H1 (cell line): ENCODE data around the gene MBNL3. TPM values are rescaled to one million over a fixed set of nuclear protein-coding genes. Genes with fewer than 3 reads are reported as not detected.

Experiments used
- CTCF ChIA-PET: fragments of 300-600 bp; sonication (Branson Sonifier 250); formaldehyde crosslinking; loops from one replicate; lab custom pipeline; 2021; ENCODE audit not compliant: partially characterized antibody; lab: Charles Lee
- POLR2A ChIA-PET: fragments of 300-600 bp; sonication (Branson Sonifier 250); formaldehyde crosslinking; loops from one replicate; lab custom pipeline; 2021; ENCODE audit warnings: inconsistent platforms; ENCODE audit not compliant: partially characterized antibody; lab: Charles Lee
- DNase-seq, 2 experiments: peaks; one replicate each; pipeline versions ENCODE4 v3.0.0 to v3.0.0-alpha.2; 2010 to 2022; ENCODE audit warnings: low spot score in 2 of 2, low read depth in 1 of 2, mixed read lengths in 1 of 2
- FAIRE-seq: peaks from 2 replicates; lab custom pipeline; 2011; peaks lifted over from hg19 to GRCh38; lab: Jason Lieb, UNC
- H2AFZ ChIP-seq: 2 replicates; pipeline ENCODE4 v1.8.1; 2012; ENCODE audit warnings: low read length, inconsistent platforms
- H2AK5ac ChIP-seq: 2 replicates; pipeline ENCODE4 v1.6.1; 2013; ENCODE audit warnings: low read depth, low read length
- H2BK120ac ChIP-seq: replicated peaks from 2 replicates; pipeline ENCODE3; 2013; ENCODE audit warnings: low read depth, low read length, inconsistent platforms
- H2BK12ac ChIP-seq: 2 replicates; pipeline ENCODE4 v1.6.1; 2013; ENCODE audit warnings: low read depth, low read length
- H2BK15ac ChIP-seq: 2 replicates; pipeline ENCODE4 v1.6.1; 2013; ENCODE audit warnings: low read length
- H2BK20ac ChIP-seq: 2 replicates; pipeline ENCODE4 v1.6.1; 2013; ENCODE audit warnings: low read length
- H2BK5ac ChIP-seq: 2 replicates; pipeline ENCODE4 v1.6.1; 2013; ENCODE audit warnings: low read depth, low read length
- H3K14ac ChIP-seq: 2 replicates; pipeline ENCODE4 v1.6.1; 2013; ENCODE audit warnings: inconsistent platforms; ENCODE audit not compliant: insufficient read length
- H3K18ac ChIP-seq: 2 replicates; pipeline ENCODE4 v1.6.1; 2013; ENCODE audit warnings: low read length; ENCODE audit errors: extremely low read depth
- H3K23ac ChIP-seq: 2 replicates; pipeline ENCODE4 v1.6.1; 2013; ENCODE audit warnings: inconsistent platforms; ENCODE audit not compliant: insufficient read length
- H3K23me2 ChIP-seq: 2 replicates; pipeline ENCODE4 v1.6.1; 2013; ENCODE audit warnings: low read depth, low read length
- H3K27ac ChIP-seq: 2 replicates; pipeline ENCODE4 v1.6.1; 2011; ENCODE audit warnings: low read depth, low read length, inconsistent platforms
- H3K27me3 ChIP-seq, 4 experiments: replicated peaks in 1 of 4; 1 replicate in 1 of 4; 2 replicates in 3 of 4; pipeline versions ENCODE4 v1.6.1 to v1.8.1; 2011 to 2013; ENCODE audit warnings: low read length in 3 of 4, mild to moderate bottlenecking in 3 of 4, inconsistent platforms in 2 of 4, mixed read lengths in 2 of 4, moderate library complexity in 1 of 4; ENCODE audit not compliant: control insufficient read depth in 3 of 4, insufficient read depth in 3 of 4; ENCODE audit errors: extremely low read depth in 1 of 4
- H3K36me3 ChIP-seq, 4 experiments: 2 replicates each; pipeline versions ENCODE4 v1.6.1 to v1.8.1; 2011 to 2013; ENCODE audit warnings: mild to moderate bottlenecking in 4 of 4, low read length in 3 of 4, moderate library complexity in 2 of 4, control low read depth in 1 of 4, inconsistent platforms in 1 of 4; ENCODE audit not compliant: insufficient read depth in 4 of 4, control insufficient read depth in 2 of 4
- H3K4ac ChIP-seq: replicated peaks from 2 replicates; pipeline ENCODE3; 2013; ENCODE audit warnings: low read length, low read depth, mixed read lengths, inconsistent platforms; ENCODE audit not compliant: insufficient read length
- H3K4me1 ChIP-seq, 4 experiments: replicated peaks in 1 of 4; 1 replicate in 1 of 4; 2 replicates in 3 of 4; pipeline versions ENCODE4 v1.6.1 to v1.8.1; 2011 to 2013; ENCODE audit warnings: low read length in 3 of 4, inconsistent platforms in 2 of 4, mixed read lengths in 1 of 4; ENCODE audit not compliant: insufficient read depth in 4 of 4, control insufficient read depth in 3 of 4
- H3K4me2 ChIP-seq, 2 experiments: 2 replicates each; pipeline versions ENCODE4 v1.6.1 to v1.8.1; 2011 to 2013; ENCODE audit warnings: low read depth in 2 of 2, low read length in 2 of 2, control low read depth in 1 of 2, inconsistent platforms in 1 of 2, mild to moderate bottlenecking in 1 of 2; ENCODE audit not compliant: insufficient read depth in 1 of 2
- H3K4me3 ChIP-seq, 4 experiments: fragments of 200-600, 300-600 bp in 1 of 4; sonication (generic), shearing (Covaris generic), sonication (Bioruptor Twin) in 1 of 4; 2 replicates each; pipeline versions ENCODE4 v1.5.1 to v1.8.1; 2011 to 2016; ENCODE audit warnings: low read length in 4 of 4, low read depth in 3 of 4, control low read depth in 2 of 4, inconsistent platforms in 2 of 4, mild to moderate bottlenecking in 2 of 4, mixed read lengths in 1 of 4, moderate library complexity in 1 of 4; ENCODE audit not compliant: insufficient read depth in 2 of 4; ENCODE audit errors: extremely low read depth in 1 of 4
- H3K56ac ChIP-seq: replicated peaks from 2 replicates; pipeline ENCODE3; 2013; ENCODE audit warnings: low read depth, mild to moderate bottlenecking, mixed read lengths, low read length, inconsistent platforms; ENCODE audit not compliant: insufficient read length
- H3K79me1 ChIP-seq: 2 replicates; pipeline ENCODE4 v1.6.1; 2013; ENCODE audit warnings: low read depth, low read length, control low read depth
- H3K79me2 ChIP-seq, 2 experiments: 2 replicates each; pipeline versions ENCODE4 v1.6.1 to v1.8.1; 2012 to 2013; ENCODE audit warnings: low read length in 2 of 2, mild to moderate bottlenecking in 2 of 2, inconsistent platforms in 1 of 2; ENCODE audit not compliant: insufficient read depth in 2 of 2, control insufficient read depth in 1 of 2
- H3K9ac ChIP-seq, 4 experiments: replicated peaks in 1 of 4; 1 replicate in 1 of 4; 2 replicates in 3 of 4; pipeline versions ENCODE4 v1.6.1 to v1.8.1; 2011 to 2013; ENCODE audit warnings: low read depth in 3 of 4, low read length in 3 of 4, control low read depth in 2 of 4, mild to moderate bottlenecking in 2 of 4, moderate library complexity in 2 of 4, inconsistent platforms in 1 of 4; ENCODE audit errors: extremely low read depth in 1 of 4
- H3K9me3 ChIP-seq, 2 experiments: 2 replicates each; pipeline versions ENCODE4 v1.6.1 to v1.8.1; 2012 to 2013; ENCODE audit warnings: mild to moderate bottlenecking in 2 of 2, moderate library complexity in 2 of 2, control low read depth in 1 of 2, inconsistent platforms in 1 of 2, low read depth in 1 of 2, low read length in 1 of 2, mixed read lengths in 1 of 2; ENCODE audit not compliant: insufficient read depth in 2 of 2
- H4K20me1 ChIP-seq, 2 experiments: replicated peaks in 1 of 2; 2 replicates each; pipeline versions ENCODE3 to v1.8.1; 2011 to 2013; ENCODE audit warnings: inconsistent platforms in 2 of 2, low read length in 2 of 2, mild to moderate bottlenecking in 1 of 2; ENCODE audit not compliant: insufficient read depth in 2 of 2, control insufficient read depth in 1 of 2
- H4K5ac ChIP-seq: 2 replicates; pipeline ENCODE4 v1.6.1; 2013; ENCODE audit warnings: low read length, low read depth, mixed read lengths, inconsistent platforms; ENCODE audit not compliant: insufficient read length
- H4K8ac ChIP-seq: 2 replicates; pipeline ENCODE4 v1.8.0; 2013; ENCODE audit warnings: mild to moderate bottlenecking, moderate library complexity, low read length, inconsistent platforms; ENCODE audit not compliant: insufficient read depth; ENCODE audit errors: extremely low read depth
- H4K91ac ChIP-seq: replicated peaks from 2 replicates; pipeline ENCODE3; 2013; ENCODE audit warnings: low read length, mixed read lengths, inconsistent platforms; ENCODE audit not compliant: insufficient read length
- ATF3 ChIP-seq: IDR thresholded peaks from 2 replicates; pipeline ENCODE4 v1.6.1; 2011; ENCODE audit warnings: low read depth, mild to moderate bottlenecking, low read length; ENCODE audit not compliant: insufficient read depth
- JUND ChIP-seq: IDR thresholded peaks from 2 replicates; pipeline ENCODE4 v1.6.1; 2011; ENCODE audit warnings: mild to moderate bottlenecking, improper control_type of control experiment, low read length
- RXRA ChIP-seq: IDR thresholded peaks from 2 replicates; pipeline ENCODE4 v1.6.1; 2011; ENCODE audit warnings: low read depth, mild to moderate bottlenecking, low read length, moderate library complexity; ENCODE audit not compliant: insufficient read depth
- ZNF274 ChIP-seq: IDR thresholded peaks from 2 replicates; pipeline ENCODE4 v1.7.0; 2012; ENCODE audit warnings: low read length, borderline replicate concordance; ENCODE audit errors: extremely low read depth
- WGBS, 2 experiments: shearing (Covaris generic) in 1 of 2; methylation state at CpG; one replicate each; pipeline versions ENCODE4 v1.1.6 to v1.1.7; 2013 to 2015; ENCODE audit warnings: low lambda C conversion rate in 2 of 2, mixed read lengths in 2 of 2, inconsistent platforms in 1 of 2, low coverage in 1 of 2, missing lambda C conversion rate in 1 of 2; ENCODE audit not compliant: insufficient replicate concordance in 2 of 2, insufficient coverage in 1 of 2, insufficient read length in 1 of 2; ENCODE audit errors: extremely low coverage in 1 of 2, missing lambda C conversion rate in 1 of 2; 5-methylcytosine and 5-hydroxymethylcytosine counted together
- polyA plus RNA-seq, 7 experiments: library from polyadenylated mRNA; depleted of rRNA in 3 of 7; stranded (reverse) in 5 of 7; unstranded in 2 of 7; fragments of >200 nt in 5 of 7; fragments of 200-250 nt in 2 of 7; gene quantifications; 1 replicate in 5 of 7; 2 replicates in 1 of 7; 4 replicates in 1 of 7; pipeline versions ENCODE4 v1.2.1 to v1.2.3, GENCODE V29; 2011 to 2013; ENCODE audit warnings: missing spikeins in 2 of 7, mixed read lengths in 2 of 7
- total RNA-seq: library from RNA; stranded (reverse); fragmentation: NEBNext Ultra II Directional; extraction: Animal tissue kit (Norgen Biotek cat#: 25700); gene quantifications from 2 replicates; pipeline ENCODE4 v1.2.1, GENCODE V29; 2021

The MBNL3 gene
- total and polyA plus RNA-seq, 2 of the 8 experiments (the other 6 are each of a cell fraction or from before 2014, with no cell fraction given): 3.5 to 4.3 TPM

GRCh38 chrX:132520213-132520612 is 31.4 kb upstream of the MBNL3 start:
- Histone ChIP-seq H3K36me3 (no peaks in the 10 kb centered on the region), H2BK120ac (no peak overlapping the region), H3K9ac (no peak overlapping the region), H3K79me2 (no peaks in the 10 kb centered on the region), H3K56ac (no peak overlapping the region), H3K23ac (no peak overlapping the region), H4K8ac (no peak overlapping the region), H2BK15ac (no peak overlapping the region), H2BK5ac (no peak overlapping the region), H2BK20ac (no peak overlapping the region), H3K18ac (no peak overlapping the region), H3K4ac (no peak overlapping the region), H3K79me1 (no peaks in the 10 kb centered on the region), H3K9me3 (no peaks in the 10 kb centered on the region), H4K5ac (no peak overlapping the region), H3K4me2 (no peak overlapping the region), H4K20me1 (no peaks in the 10 kb centered on the region), H2AFZ (no peak overlapping the region), H4K91ac (no peak overlapping the region), H3K27ac (no peak overlapping the region), H3K23me2 (no peaks in the 10 kb centered on the region), H2BK12ac (no peak overlapping the region), H3K4me1 (no peaks in the 10 kb centered on the region), H3K27me3 (no peaks in the 10 kb centered on the region), H3K14ac (no peak overlapping the region), H2AK5ac (no peak overlapping the region), H3K4me3 (no peak overlapping the region)
- WGBS, 2 experiments: 89% methylated on average over 3 of the region's 3 CpGs; no CpG with 5 or more reads in 1 of the 2 experiments
- ChIA-PET POLR2A (no interaction called here), CTCF (no interaction called here)
- no peak for TF ChIP-seq JUND
- TF ChIP-seq ATF3: no peak
- TF ChIP-seq RXRA: no peak
- TF ChIP-seq ZNF274: no peak
- FAIRE-seq: no peak
- no peak for DNase-seq
